H1 (cell line): Measurements from ENCODE around the gene OBSCN. TPM values are rescaled to one million over a fixed set of nuclear protein-coding genes. Genes with fewer than 3 reads are reported as not detected.

Experiments used
- CTCF ChIA-PET: fragments of 300-600 bp; sonication (Branson Sonifier 250); formaldehyde crosslinking; loops from one replicate; lab custom pipeline; 2021; ENCODE audit not compliant: partially characterized antibody; lab: Charles Lee
- POLR2A ChIA-PET: fragments of 300-600 bp; sonication (Branson Sonifier 250); formaldehyde crosslinking; loops from one replicate; lab custom pipeline; 2021; ENCODE audit warnings: inconsistent platforms; ENCODE audit not compliant: partially characterized antibody; lab: Charles Lee
- DNase-seq, 2 experiments: peaks; one replicate each; pipeline versions ENCODE4 v3.0.0 to v3.0.0-alpha.2; 2010 to 2022; ENCODE audit warnings: low spot score in 2 of 2, low read depth in 1 of 2, mixed read lengths in 1 of 2
- FAIRE-seq: peaks from 2 replicates; lab custom pipeline; 2011; peaks lifted over from hg19 to GRCh38; lab: Jason Lieb, UNC
- H2AFZ ChIP-seq: 2 replicates; pipeline ENCODE4 v1.8.1; 2012; ENCODE audit warnings: low read length, inconsistent platforms
- H2AK5ac ChIP-seq: 2 replicates; pipeline ENCODE4 v1.6.1; 2013; ENCODE audit warnings: low read depth, low read length
- H2BK120ac ChIP-seq: replicated peaks from 2 replicates; pipeline ENCODE3; 2013; ENCODE audit warnings: low read depth, low read length, inconsistent platforms
- H2BK12ac ChIP-seq: 2 replicates; pipeline ENCODE4 v1.6.1; 2013; ENCODE audit warnings: low read depth, low read length
- H2BK15ac ChIP-seq: 2 replicates; pipeline ENCODE4 v1.6.1; 2013; ENCODE audit warnings: low read length
- H2BK20ac ChIP-seq: 2 replicates; pipeline ENCODE4 v1.6.1; 2013; ENCODE audit warnings: low read length
- H2BK5ac ChIP-seq: 2 replicates; pipeline ENCODE4 v1.6.1; 2013; ENCODE audit warnings: low read depth, low read length
- H3K14ac ChIP-seq: 2 replicates; pipeline ENCODE4 v1.6.1; 2013; ENCODE audit warnings: inconsistent platforms; ENCODE audit not compliant: insufficient read length
- H3K18ac ChIP-seq: 2 replicates; pipeline ENCODE4 v1.6.1; 2013; ENCODE audit warnings: low read length; ENCODE audit errors: extremely low read depth
- H3K23ac ChIP-seq: 2 replicates; pipeline ENCODE4 v1.6.1; 2013; ENCODE audit warnings: inconsistent platforms; ENCODE audit not compliant: insufficient read length
- H3K23me2 ChIP-seq: 2 replicates; pipeline ENCODE4 v1.6.1; 2013; ENCODE audit warnings: low read depth, low read length
- H3K27ac ChIP-seq: 2 replicates; pipeline ENCODE4 v1.6.1; 2011; ENCODE audit warnings: low read depth, low read length, inconsistent platforms
- H3K27me3 ChIP-seq, 4 experiments: replicated peaks in 1 of 4; 1 replicate in 1 of 4; 2 replicates in 3 of 4; pipeline versions ENCODE4 v1.6.1 to v1.8.1; 2011 to 2013; ENCODE audit warnings: low read length in 3 of 4, mild to moderate bottlenecking in 3 of 4, inconsistent platforms in 2 of 4, mixed read lengths in 2 of 4, moderate library complexity in 1 of 4; ENCODE audit not compliant: control insufficient read depth in 3 of 4, insufficient read depth in 3 of 4; ENCODE audit errors: extremely low read depth in 1 of 4
- H3K36me3 ChIP-seq, 4 experiments: 2 replicates each; pipeline versions ENCODE4 v1.6.1 to v1.8.1; 2011 to 2013; ENCODE audit warnings: mild to moderate bottlenecking in 4 of 4, low read length in 3 of 4, moderate library complexity in 2 of 4, control low read depth in 1 of 4, inconsistent platforms in 1 of 4; ENCODE audit not compliant: insufficient read depth in 4 of 4, control insufficient read depth in 2 of 4
- H3K4ac ChIP-seq: replicated peaks from 2 replicates; pipeline ENCODE3; 2013; ENCODE audit warnings: low read length, low read depth, mixed read lengths, inconsistent platforms; ENCODE audit not compliant: insufficient read length
- H3K4me1 ChIP-seq, 4 experiments: replicated peaks in 1 of 4; 1 replicate in 1 of 4; 2 replicates in 3 of 4; pipeline versions ENCODE4 v1.6.1 to v1.8.1; 2011 to 2013; ENCODE audit warnings: low read length in 3 of 4, inconsistent platforms in 2 of 4, mixed read lengths in 1 of 4; ENCODE audit not compliant: insufficient read depth in 4 of 4, control insufficient read depth in 3 of 4
- H3K4me2 ChIP-seq, 2 experiments: 2 replicates each; pipeline versions ENCODE4 v1.6.1 to v1.8.1; 2011 to 2013; ENCODE audit warnings: low read depth in 2 of 2, low read length in 2 of 2, control low read depth in 1 of 2, inconsistent platforms in 1 of 2, mild to moderate bottlenecking in 1 of 2; ENCODE audit not compliant: insufficient read depth in 1 of 2
- H3K4me3 ChIP-seq, 4 experiments: fragments of 200-600, 300-600 bp in 1 of 4; sonication (generic), shearing (Covaris generic), sonication (Bioruptor Twin) in 1 of 4; 2 replicates each; pipeline versions ENCODE4 v1.5.1 to v1.8.1; 2011 to 2016; ENCODE audit warnings: low read length in 4 of 4, low read depth in 3 of 4, control low read depth in 2 of 4, inconsistent platforms in 2 of 4, mild to moderate bottlenecking in 2 of 4, mixed read lengths in 1 of 4, moderate library complexity in 1 of 4; ENCODE audit not compliant: insufficient read depth in 2 of 4; ENCODE audit errors: extremely low read depth in 1 of 4
- H3K56ac ChIP-seq: replicated peaks from 2 replicates; pipeline ENCODE3; 2013; ENCODE audit warnings: low read depth, mild to moderate bottlenecking, mixed read lengths, low read length, inconsistent platforms; ENCODE audit not compliant: insufficient read length
- H3K79me1 ChIP-seq: 2 replicates; pipeline ENCODE4 v1.6.1; 2013; ENCODE audit warnings: low read depth, low read length, control low read depth
- H3K79me2 ChIP-seq, 2 experiments: 2 replicates each; pipeline versions ENCODE4 v1.6.1 to v1.8.1; 2012 to 2013; ENCODE audit warnings: low read length in 2 of 2, mild to moderate bottlenecking in 2 of 2, inconsistent platforms in 1 of 2; ENCODE audit not compliant: insufficient read depth in 2 of 2, control insufficient read depth in 1 of 2
- H3K9ac ChIP-seq, 4 experiments: replicated peaks in 1 of 4; 1 replicate in 1 of 4; 2 replicates in 3 of 4; pipeline versions ENCODE4 v1.6.1 to v1.8.1; 2011 to 2013; ENCODE audit warnings: low read depth in 3 of 4, low read length in 3 of 4, control low read depth in 2 of 4, mild to moderate bottlenecking in 2 of 4, moderate library complexity in 2 of 4, inconsistent platforms in 1 of 4; ENCODE audit errors: extremely low read depth in 1 of 4
- H3K9me3 ChIP-seq, 2 experiments: 2 replicates each; pipeline versions ENCODE4 v1.6.1 to v1.8.1; 2012 to 2013; ENCODE audit warnings: mild to moderate bottlenecking in 2 of 2, moderate library complexity in 2 of 2, control low read depth in 1 of 2, inconsistent platforms in 1 of 2, low read depth in 1 of 2, low read length in 1 of 2, mixed read lengths in 1 of 2; ENCODE audit not compliant: insufficient read depth in 2 of 2
- H4K20me1 ChIP-seq, 2 experiments: replicated peaks in 1 of 2; 2 replicates each; pipeline versions ENCODE3 to v1.8.1; 2011 to 2013; ENCODE audit warnings: inconsistent platforms in 2 of 2, low read length in 2 of 2, mild to moderate bottlenecking in 1 of 2; ENCODE audit not compliant: insufficient read depth in 2 of 2, control insufficient read depth in 1 of 2
- H4K5ac ChIP-seq: 2 replicates; pipeline ENCODE4 v1.6.1; 2013; ENCODE audit warnings: low read length, low read depth, mixed read lengths, inconsistent platforms; ENCODE audit not compliant: insufficient read length
- H4K8ac ChIP-seq: 2 replicates; pipeline ENCODE4 v1.8.0; 2013; ENCODE audit warnings: mild to moderate bottlenecking, moderate library complexity, low read length, inconsistent platforms; ENCODE audit not compliant: insufficient read depth; ENCODE audit errors: extremely low read depth
- H4K91ac ChIP-seq: replicated peaks from 2 replicates; pipeline ENCODE3; 2013; ENCODE audit warnings: low read length, mixed read lengths, inconsistent platforms; ENCODE audit not compliant: insufficient read length
- BRCA1 ChIP-seq: IDR thresholded peaks from 2 replicates; pipeline ENCODE4 v1.6.1; 2012; ENCODE audit warnings: low read depth, low read length, improper control_type of control experiment
- GTF2F1 ChIP-seq: IDR thresholded peaks from 2 replicates; pipeline ENCODE4 v1.6.1; 2012; ENCODE audit warnings: low read depth, low read length, improper control_type of control experiment, borderline replicate concordance
- JUN ChIP-seq: IDR thresholded peaks from 2 replicates; pipeline ENCODE4 v1.6.1; 2011; ENCODE audit warnings: low read depth, mild to moderate bottlenecking, improper control_type of control experiment, low read length
- JUND ChIP-seq: IDR thresholded peaks from 2 replicates; pipeline ENCODE4 v1.6.1; 2011; ENCODE audit warnings: mild to moderate bottlenecking, improper control_type of control experiment, low read length
- KDM5A ChIP-seq: fragments of 200-600 bp; IDR thresholded peaks from 2 replicates; pipeline ENCODE4 v1.7.1; 2012; ENCODE audit warnings: mild to moderate bottlenecking, low read length, inconsistent platforms, mixed read lengths
- POU5F1 ChIP-seq: IDR thresholded peaks from 2 replicates; pipeline ENCODE4 v1.6.1; 2011; ENCODE audit warnings: low read depth, mild to moderate bottlenecking, low read length, moderate library complexity
- RAD21 ChIP-seq, 2 experiments: IDR thresholded peaks in 1 of 2; conservative IDR thresholded peaks in 1 of 2; 2 replicates each; pipeline ENCODE4 v1.6.1; 2011; ENCODE audit warnings: low read depth in 2 of 2, low read length in 2 of 2, improper control_type of control experiment in 1 of 2, inconsistent platforms in 1 of 2, mild to moderate bottlenecking in 1 of 2, moderate library complexity in 1 of 2
- SP4 ChIP-seq: IDR thresholded peaks from 2 replicates; pipeline ENCODE4 v1.6.1; 2012; ENCODE audit warnings: low read length, inconsistent platforms
- WGBS, 2 experiments: shearing (Covaris generic) in 1 of 2; methylation state at CpG; one replicate each; pipeline versions ENCODE4 v1.1.6 to v1.1.7; 2013 to 2015; ENCODE audit warnings: low lambda C conversion rate in 2 of 2, mixed read lengths in 2 of 2, inconsistent platforms in 1 of 2, low coverage in 1 of 2, missing lambda C conversion rate in 1 of 2; ENCODE audit not compliant: insufficient replicate concordance in 2 of 2, insufficient coverage in 1 of 2, insufficient read length in 1 of 2; ENCODE audit errors: extremely low coverage in 1 of 2, missing lambda C conversion rate in 1 of 2; 5-methylcytosine and 5-hydroxymethylcytosine counted together
- polyA plus RNA-seq, 7 experiments: library from polyadenylated mRNA; depleted of rRNA in 3 of 7; stranded (reverse) in 5 of 7; unstranded in 2 of 7; fragments of >200 nt in 5 of 7; fragments of 200-250 nt in 2 of 7; gene quantifications; 1 replicate in 5 of 7; 2 replicates in 1 of 7; 4 replicates in 1 of 7; pipeline versions ENCODE4 v1.2.1 to v1.2.3, GENCODE V29; 2011 to 2013; ENCODE audit warnings: missing spikeins in 2 of 7, mixed read lengths in 2 of 7
- total RNA-seq: library from RNA; stranded (reverse); fragmentation: NEBNext Ultra II Directional; extraction: Animal tissue kit (Norgen Biotek cat#: 25700); gene quantifications from 2 replicates; pipeline ENCODE4 v1.2.1, GENCODE V29; 2021

The OBSCN gene
- total and polyA plus RNA-seq, 2 of the 8 experiments (the other 6 are each of a cell fraction or from before 2014, with no cell fraction given), result 7.5 to 28.4 TPM

- H3K27ac ChIP-seq, result no peak overlapping the region
- no peaks in the 10 kb centered on the region; a peak in 1 of 7 replicates for H3K27me3 ChIP-seq
- H2BK15ac ChIP-seq, result no peak overlapping the region
- CTCF ChIA-PET, result interaction anchor here (0.9 to 2.5 kb wide), 5 partner anchors 14 to 94 kb away, joined by 3 to 9 read pairs (median 3); a partner anchor contains a TSS
- no peak overlapping the region for H3K4me2 ChIP-seq
- H3K4me1 ChIP-seq, result peaks cover 0 to 16% (median 5%) of the 10 kb centered on the region in 4 experiments; a peak in 4 of 7 replicates
- H3K56ac ChIP-seq, result no peak overlapping the region
- no peak overlapping the region for H3K14ac ChIP-seq
- no peak overlapping the region for H2BK120ac ChIP-seq
- H3K23ac ChIP-seq, result no peak overlapping the region
- H4K8ac ChIP-seq, result peak overlapping the region; percentile 69; the same call in 1 of the 2 replicates
- no peak overlapping the region for H2AK5ac ChIP-seq
- no peaks in the 10 kb centered on the region for H3K23me2 ChIP-seq
- POLR2A ChIA-PET, result interaction anchor here (2.4 kb wide), 1 partner anchor 36 kb away, joined by 7 read pairs; the partner anchor contains the start of gene TRIM11
- no peak overlapping the region for H2AFZ ChIP-seq
- FAIRE-seq, result no peak
- no peak overlapping the region for H4K91ac ChIP-seq
- H2BK20ac ChIP-seq, result no peak overlapping the region
- H3K4ac ChIP-seq, result no peak overlapping the region
- WGBS, 2 experiments, result 91% methylated on average over 14 of the region's 18 CpGs; no CpG with 5 or more reads in 1 of the 2 experiments
- H3K79me1 ChIP-seq, result no peaks in the 10 kb centered on the region
- no peak for TF ChIP-seq KDM5A
- TF ChIP-seq GTF2F1, result no peak
- TF ChIP-seq BRCA1, result no peak
- no peak for TF ChIP-seq JUND
- no peak for TF ChIP-seq SP4
- no peak for TF ChIP-seq POU5F1
- TF ChIP-seq JUN, result no peak
- TF ChIP-seq RAD21 (IDR thresholded peaks at IDR 0.05 in 1 of 2, conservative IDR thresholded peaks at IDR 0.05 in 1 of 2; ENCODE audit: low read depth in 2 of 2, low read length in 2 of 2), result no peak
- TF ChIP-seq, all 59 proteins: peak for 0
- H2BK12ac ChIP-seq, result no peak overlapping the region
- H3K9ac ChIP-seq, result no peak overlapping the region
- no peak overlapping the region for H2BK5ac ChIP-seq
- no peaks in the 10 kb centered on the region for H3K9me3 ChIP-seq
- H4K5ac ChIP-seq, result no peak overlapping the region
- H3K4me3 ChIP-seq, result no peak overlapping the region
- H3K18ac ChIP-seq, result no peak overlapping the region
- no peaks in the 10 kb centered on the region for H3K79me2 ChIP-seq
- H4K20me1 ChIP-seq, result peaks cover 0 to 5% of the 10 kb centered on the region in 2 experiments
- no peak for DNase-seq
- H3K36me3 ChIP-seq, result no peaks in the 10 kb centered on the region
Observed at GRCh38 chr1:228369608-228370438, 162.0 kb downstream of the OBSCN start.
